Lower leg skin (tissue), 4 donors: Measurements from ENCODE around the gene HM13. TPM values are rescaled to one million over a fixed set of nuclear protein-coding genes. Genes with fewer than 3 reads are reported as not detected.

Experiments
- DNase-seq, 2 donors: peaks; one replicate each; pipeline ENCODE4 v3.0.0-alpha.2; 2019; ENCODE audit warnings: low spot score in 2 of 2
- H3K4me3 ChIP-seq: fragments of 200-600 bp; sonication (generic); 2 replicates; pipeline ENCODE4 v1.5.1; 2017; ENCODE audit warnings: mild to moderate bottlenecking, low read depth; ENCODE audit not compliant: poor library complexity, severe bottlenecking
- POLR2A ChIP-seq, 2 donors: fragments of 450-650 bp; IDR thresholded peaks; one replicate each; pipeline ENCODE4 v1.6.1; 2016 to 2017; ENCODE audit warnings: antibody characterized with exemption in 2 of 2, mild to moderate bottlenecking in 1 of 2, moderate library complexity in 1 of 2
- WGBS, 2 donors: methylation state at CpG; one replicate each; pipeline ENCODE4 v1.1.5; 2018; 5-methylcytosine and 5-hydroxymethylcytosine counted together
- intact Hi-C: fragments of 100-400 bp; cut with DNase I; formaldehyde crosslinking; loops from one replicate; pipeline ENCODE4 v1.15.0; 2023; ENCODE audit warnings: low total_unique reads
- total RNA-seq, 4 donors: library from RNA; depleted of rRNA; stranded (reverse); fragments of >200 nt; gene quantifications; one replicate each; pipeline ENCODE4 v1.1.0, GENCODE V29; 2016
- TF ChIP-seq, protein P1 (sequence below), 3 donors: fragments of 450-650 bp; IDR thresholded peaks; one replicate each; pipeline ENCODE4 v1.5.1; 2016; ENCODE audit warnings: antibody characterized with exemption in 3 of 3, mild to moderate bottlenecking in 3 of 3, moderate library complexity in 2 of 3

The HM13 gene
- total RNA-seq, 4 donors from 2014 or later = 35.0 to 51.9 (median 44.2) TPM

DNA sequence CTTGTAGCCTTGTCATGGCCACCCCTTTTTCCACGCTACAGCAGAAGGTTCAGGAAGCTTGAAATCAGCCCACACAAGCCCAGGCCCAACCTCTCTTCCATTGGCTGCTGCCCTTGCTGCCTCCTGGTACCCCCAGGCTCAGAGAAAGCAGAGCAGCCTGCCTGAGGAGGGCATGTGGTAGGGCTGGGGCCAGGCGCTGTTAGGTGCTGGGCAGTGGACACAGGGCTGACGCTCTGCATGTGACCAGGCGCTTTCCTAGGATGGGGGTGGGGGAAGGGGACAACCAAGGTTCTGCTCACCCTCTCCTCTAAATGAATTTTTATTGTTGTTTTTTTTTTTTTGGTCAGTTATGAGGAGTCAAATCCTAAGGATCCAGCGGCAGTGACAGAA, 54.5 kb downstream of the HM13 start:
- DNase-seq = no peak
- TF ChIP-seq, protein P1, sequence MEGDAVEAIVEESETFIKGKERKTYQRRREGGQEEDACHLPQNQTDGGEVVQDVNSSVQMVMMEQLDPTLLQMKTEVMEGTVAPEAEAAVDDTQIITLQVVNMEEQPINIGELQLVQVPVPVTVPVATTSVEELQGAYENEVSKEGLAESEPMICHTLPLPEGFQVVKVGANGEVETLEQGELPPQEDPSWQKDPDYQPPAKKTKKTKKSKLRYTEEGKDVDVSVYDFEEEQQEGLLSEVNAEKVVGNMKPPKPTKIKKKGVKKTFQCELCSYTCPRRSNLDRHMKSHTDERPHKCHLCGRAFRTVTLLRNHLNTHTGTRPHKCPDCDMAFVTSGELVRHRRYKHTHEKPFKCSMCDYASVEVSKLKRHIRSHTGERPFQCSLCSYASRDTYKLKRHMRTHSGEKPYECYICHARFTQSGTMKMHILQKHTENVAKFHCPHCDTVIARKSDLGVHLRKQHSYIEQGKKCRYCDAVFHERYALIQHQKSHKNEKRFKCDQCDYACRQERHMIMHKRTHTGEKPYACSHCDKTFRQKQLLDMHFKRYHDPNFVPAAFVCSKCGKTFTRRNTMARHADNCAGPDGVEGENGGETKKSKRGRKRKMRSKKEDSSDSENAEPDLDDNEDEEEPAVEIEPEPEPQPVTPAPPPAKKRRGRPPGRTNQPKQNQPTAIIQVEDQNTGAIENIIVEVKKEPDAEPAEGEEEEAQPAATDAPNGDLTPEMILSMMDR (IDR thresholded peaks at IDR 0.05) = no peak
- no peak for TF ChIP-seq POLR2A (IDR thresholded peaks at IDR 0.05)
- 80 to 90% methylated on average over 4 to 5 of the region's 5 CpGs for WGBS, 2 donors
- no peak overlapping the region for H3K4me3 ChIP-seq
- intact Hi-C loops = no loop called here

DNA sequence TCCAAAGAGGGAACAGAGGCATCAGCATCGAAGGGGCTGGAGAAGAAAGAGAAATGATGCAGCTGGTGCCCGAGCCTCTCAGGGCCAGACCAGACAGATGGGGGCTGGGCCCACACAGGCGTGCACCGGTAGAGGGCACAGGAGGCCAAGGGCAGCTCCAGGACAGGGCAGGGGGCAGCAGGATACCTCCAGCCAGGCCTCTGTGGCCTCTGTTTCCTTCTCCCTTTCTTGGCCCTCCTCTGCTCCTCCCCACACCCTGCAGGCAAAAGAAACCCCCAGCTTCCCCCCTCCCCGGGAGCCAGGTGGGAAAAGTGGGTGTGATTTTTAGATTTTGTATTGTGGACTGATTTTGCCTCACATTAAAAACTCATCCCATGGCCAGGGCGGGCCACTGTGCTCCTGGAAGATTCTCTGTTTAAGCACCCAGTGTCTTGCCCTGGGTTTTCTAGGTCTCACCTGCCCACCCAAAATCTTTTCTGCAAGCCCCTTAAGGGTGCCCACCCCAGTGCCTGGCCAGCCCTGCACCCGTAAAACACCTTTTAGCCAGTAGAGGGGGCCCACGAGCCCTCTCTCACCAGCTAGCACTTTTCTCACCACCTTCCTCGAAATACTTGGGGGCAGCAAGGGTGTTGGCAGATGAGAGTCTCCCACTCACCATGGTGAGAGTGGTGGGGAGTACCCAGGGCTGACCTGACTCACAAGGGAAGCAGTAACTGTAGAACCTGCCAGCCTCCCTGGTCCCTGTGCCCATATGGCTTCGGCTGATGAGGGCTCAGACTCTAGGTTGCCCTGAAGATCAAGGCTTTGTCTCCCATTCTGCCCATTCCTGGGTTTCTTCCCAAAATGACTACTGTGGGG, 55.1 kb downstream of the HM13 start:
- TF ChIP-seq, protein P1 (IDR thresholded peaks at IDR 0.05) = peak in 1 of 3 donors; percentile 76
- no peak for TF ChIP-seq POLR2A (IDR thresholded peaks at IDR 0.05)
- H3K4me3 ChIP-seq = no peak overlapping the region
- DNase-seq = peak in 1 of 2 donors; percentile 93
- WGBS, 2 donors = 33 to 41% methylated on average over 9 to 10 of the region's 10 CpGs
- intact Hi-C loops = no loop called here

DNA sequence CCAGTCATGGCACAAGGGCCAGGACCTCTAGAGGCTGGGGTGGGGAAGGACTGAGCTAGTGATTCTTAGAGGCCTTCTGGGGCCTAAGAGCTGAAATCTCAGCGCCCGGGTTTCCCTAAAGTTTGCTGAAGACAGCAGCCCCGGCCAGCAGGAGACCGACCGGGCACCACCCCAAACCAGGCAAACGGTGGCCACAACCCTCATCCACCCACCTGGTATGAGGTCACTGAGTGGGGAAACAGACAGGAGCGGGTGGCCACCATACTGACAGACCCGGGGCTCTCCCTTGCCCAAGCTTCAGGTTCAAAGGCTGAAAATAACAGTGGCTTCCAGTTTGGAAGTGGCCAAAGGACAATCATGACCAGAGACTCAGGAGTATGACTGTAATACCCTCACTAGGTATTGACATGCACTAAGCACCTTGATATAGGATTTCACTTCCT, 55.8 kb downstream of the HM13 start:
- intact Hi-C loops = no loop called here
- H3K4me3 ChIP-seq = no peak overlapping the region
- no peak for DNase-seq
- TF ChIP-seq, protein P1 (IDR thresholded peaks at IDR 0.05) = no peak
- TF ChIP-seq POLR2A (IDR thresholded peaks at IDR 0.05) = no peak
- 60 to 78% methylated on average over 8 of the region's 8 CpGs for WGBS, 2 donors

DNA sequence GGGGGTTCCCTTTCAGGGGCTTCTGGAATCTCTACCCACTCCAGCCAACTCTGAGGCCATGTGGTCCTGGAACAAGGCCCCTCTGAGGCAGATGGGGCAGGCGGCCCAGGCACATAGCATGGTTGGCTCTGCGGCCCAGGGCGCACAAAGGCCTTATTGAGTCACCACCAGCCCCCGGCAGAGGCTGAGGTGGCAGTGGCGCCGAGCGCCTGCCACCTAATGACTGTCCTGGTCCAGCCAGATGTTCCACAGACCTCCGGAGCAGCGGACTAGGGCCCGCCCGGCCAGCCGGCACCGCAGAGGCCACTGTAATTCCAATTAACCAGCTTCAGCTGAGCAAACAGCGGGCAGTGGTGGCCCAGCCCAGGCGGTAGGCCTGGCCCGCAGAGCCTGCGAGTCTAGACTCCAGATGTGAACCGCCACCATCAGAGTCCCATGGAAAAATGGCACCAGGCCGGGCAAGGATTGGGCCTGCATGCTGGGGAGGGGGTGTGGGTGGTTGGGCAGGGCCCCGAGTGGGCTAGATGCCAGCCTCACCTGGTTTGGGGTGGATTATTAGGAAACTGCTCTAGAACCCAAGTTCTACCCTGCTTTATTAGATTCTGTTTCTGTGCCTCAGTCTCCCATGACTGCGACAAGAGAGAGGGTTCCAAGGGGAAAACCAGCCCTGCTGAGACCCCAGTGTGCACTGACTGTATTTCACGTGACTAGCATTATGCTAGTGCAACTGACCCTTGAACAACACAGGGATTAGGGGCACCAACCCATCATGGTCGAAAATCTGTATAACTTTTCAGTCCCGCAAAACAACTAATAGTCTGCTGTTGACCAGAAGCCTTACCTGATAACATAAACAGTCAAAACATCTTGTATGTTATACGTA, 56.7 kb downstream of the HM13 start:
- intact Hi-C loops = no loop called here
- no peak overlapping the region for H3K4me3 ChIP-seq
- WGBS, 2 donors = 57 to 85% methylated on average over 20 to 24 of the region's 25 CpGs
- TF ChIP-seq, protein P1 (IDR thresholded peaks at IDR 0.05) = no peak
- TF ChIP-seq POLR2A (IDR thresholded peaks at IDR 0.05) = no peak
- no peak for DNase-seq

DNA sequence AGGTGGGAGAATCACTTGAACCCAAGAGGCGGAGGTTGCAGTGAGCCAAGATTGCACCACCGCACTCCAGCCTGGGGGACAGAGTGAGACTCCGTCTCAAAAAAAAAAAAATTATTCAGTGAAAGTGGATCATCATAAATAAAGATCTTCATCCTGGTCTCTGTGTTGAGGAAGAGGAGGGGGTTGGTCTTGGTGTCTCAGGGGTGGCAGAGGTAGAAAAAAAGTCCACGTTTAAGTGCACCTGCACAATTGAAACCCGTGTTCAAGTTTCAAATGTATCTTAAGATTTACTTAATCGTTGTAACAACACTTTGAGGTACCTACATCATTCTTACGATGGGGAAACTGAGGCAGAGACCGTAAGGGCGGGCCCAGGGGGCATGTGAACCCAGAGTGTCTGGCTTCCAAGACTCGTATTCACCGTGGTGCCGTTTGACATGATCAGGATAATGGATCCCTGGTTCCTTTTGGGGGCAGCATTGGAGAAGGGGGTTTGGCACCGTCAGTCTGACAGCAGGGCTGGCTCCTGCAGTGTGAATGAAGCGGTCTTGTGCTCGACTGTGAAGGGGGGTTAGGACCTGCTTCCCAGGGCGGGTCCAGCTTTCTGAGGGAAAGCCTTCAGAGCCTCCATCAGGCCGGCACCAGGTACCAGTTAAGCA, 57.9 kb downstream of the HM13 start:
- WGBS, 2 donors = 29 to 40% methylated on average over 17 of the region's 17 CpGs
- no peak overlapping the region for H3K4me3 ChIP-seq
- DNase-seq = no peak
- intact Hi-C loops = no loop called here
- TF ChIP-seq POLR2A (IDR thresholded peaks at IDR 0.05) = no peak
- TF ChIP-seq, protein P1 (IDR thresholded peaks at IDR 0.05) = no peak
